IMR-90 (cell line): ENCODE measurements around the gene MAB21L3. TPM values are rescaled to one million over a fixed set of nuclear protein-coding genes. Genes with fewer than 3 reads are reported as not detected.

Experiments used
- ATAC-seq: fragments of 200-7000 bp; cut with Tn5 transposase; 2 replicates; pipeline ENCODE4 v1.9.1; 2020; ENCODE audit warnings: low read depth, mild to moderate bottlenecking, moderate library complexity
- BruUV-seq: library from RNA; stranded (reverse); fragments of 400-500 nt; replicated peaks from 2 replicates; lab custom pipeline; 2021; lab: Mats Ljungman, UMichigan
- CTCF ChIA-PET: fragments of 300-600 bp; formaldehyde crosslinking; extraction: SDS; loops from one replicate; lab custom pipeline; 2021; ENCODE audit warnings: antibody characterized with exemption; lab: Yijun Ruan, JAX
- POLR2A ChIA-PET: fragments of 300-600 bp; sonication (Branson Sonifier 250); formaldehyde crosslinking; loops from one replicate; lab custom pipeline; 2022; ENCODE audit warnings: antibody characterized with exemption; ENCODE audit not compliant: unreplicated experiment; lab: Charles Lee
- DNase-seq: peaks from one replicate; pipeline ENCODE4 v3.0.0; 2013
- H2AFZ ChIP-seq: replicated peaks from 2 replicates; pipeline ENCODE3; 2013; ENCODE audit warnings: low read length, mild to moderate bottlenecking; ENCODE audit not compliant: poor library complexity
- H2AK5ac ChIP-seq: 2 replicates; pipeline ENCODE4 v1.6.1; 2013; ENCODE audit warnings: low read depth, low read length, inconsistent platforms
- H2AK9ac ChIP-seq: replicated peaks from 2 replicates; pipeline ENCODE3; 2013; ENCODE audit warnings: mild to moderate bottlenecking, low read depth, low read length, moderate library complexity; ENCODE audit not compliant: poor library complexity
- H2BK120ac ChIP-seq: 2 replicates; pipeline ENCODE4 v1.6.1; 2013; ENCODE audit warnings: low read depth, low read length, inconsistent platforms
- H2BK15ac ChIP-seq: 3 replicates; pipeline ENCODE4 v1.6.1; 2013; ENCODE audit warnings: low read depth, low read length, inconsistent platforms
- H2BK20ac ChIP-seq: 2 replicates; pipeline ENCODE4 v1.6.1; 2013; ENCODE audit warnings: low read depth, mild to moderate bottlenecking, inconsistent platforms, low read length, moderate library complexity
- H2BK5ac ChIP-seq: 2 replicates; pipeline ENCODE4 v1.6.1; 2013; ENCODE audit warnings: mild to moderate bottlenecking, low read depth, low read length, inconsistent platforms; ENCODE audit not compliant: poor library complexity, severe bottlenecking
- H3K14ac ChIP-seq: replicated peaks from 2 replicates; pipeline ENCODE4 v1.6.1; 2013; ENCODE audit warnings: low read depth, low read length, inconsistent platforms
- H3K18ac ChIP-seq: 2 replicates; pipeline ENCODE4 v1.6.1; 2013; ENCODE audit warnings: low read depth, low read length, control low read depth
- H3K23ac ChIP-seq: 2 replicates; pipeline ENCODE4 v1.6.1; 2013; ENCODE audit warnings: low read depth, low read length, inconsistent platforms
- H3K27ac ChIP-seq: 2 replicates; pipeline ENCODE4 v1.5.1; 2013; ENCODE audit warnings: mild to moderate bottlenecking, control low read depth, low read length; ENCODE audit not compliant: insufficient read depth
- H3K27me3 ChIP-seq: 2 replicates; pipeline ENCODE4 v1.6.1; 2013; ENCODE audit warnings: low read length; ENCODE audit not compliant: control insufficient read depth, insufficient read depth
- H3K36me3 ChIP-seq: 2 replicates; pipeline ENCODE4 v1.6.1; 2013; ENCODE audit warnings: low read length, mixed read lengths; ENCODE audit not compliant: control insufficient read depth, insufficient read depth
- H3K4ac ChIP-seq: 2 replicates; pipeline ENCODE4 v1.6.1; 2013; ENCODE audit warnings: low read depth, low read length, inconsistent platforms
- H3K4me1 ChIP-seq: 2 replicates; pipeline ENCODE4 v1.6.1; 2013; ENCODE audit warnings: low read length, mixed read lengths; ENCODE audit not compliant: control insufficient read depth, insufficient read depth
- H3K4me2 ChIP-seq: 2 replicates; pipeline ENCODE4 v1.6.1; 2013; ENCODE audit warnings: low read depth, mild to moderate bottlenecking, control low read depth, low read length, moderate library complexity
- H3K4me3 ChIP-seq: 2 replicates; pipeline ENCODE4 v1.5.1; 2013; ENCODE audit warnings: low read depth, mild to moderate bottlenecking, control low read depth, low read length, moderate library complexity; ENCODE audit not compliant: insufficient read depth
- H3K56ac ChIP-seq: 2 replicates; pipeline ENCODE4 v1.6.1; 2013; ENCODE audit warnings: low read length, inconsistent platforms; ENCODE audit not compliant: insufficient read depth; ENCODE audit errors: extremely low read depth
- H3K79me1 ChIP-seq, 2 experiments: 2 replicates each; pipeline ENCODE4 v1.6.1; 2013; ENCODE audit warnings: low read length in 2 of 2, inconsistent platforms in 1 of 2, low read depth in 1 of 2
- H3K9ac ChIP-seq: 2 replicates; pipeline ENCODE4 v1.6.1; 2013; ENCODE audit warnings: low read depth, low read length, control low read depth
- H3K9me1 ChIP-seq: 2 replicates; pipeline ENCODE4 v1.6.1; 2013; ENCODE audit warnings: low read length, inconsistent platforms; ENCODE audit not compliant: insufficient read depth
- H3K9me3 ChIP-seq: 2 replicates; pipeline ENCODE4 v1.6.1; 2013; ENCODE audit warnings: low read length; ENCODE audit not compliant: control insufficient read depth, insufficient read depth
- H4K20me1 ChIP-seq: 2 replicates; pipeline ENCODE4 v1.6.1; 2013; ENCODE audit warnings: low read length, inconsistent platforms; ENCODE audit not compliant: insufficient read depth
- H4K5ac ChIP-seq: 2 replicates; pipeline ENCODE4 v1.6.1; 2013; ENCODE audit warnings: mild to moderate bottlenecking, low read depth, low read length, control low read depth
- H4K8ac ChIP-seq, 2 experiments: 2 replicates each; pipeline ENCODE4 v1.6.1; 2013; ENCODE audit warnings: low read depth in 2 of 2, low read length in 2 of 2, control low read depth in 1 of 2, inconsistent platforms in 1 of 2
- H4K91ac ChIP-seq: 2 replicates; pipeline ENCODE4 v1.6.1; 2013; ENCODE audit warnings: low read depth, low read length, inconsistent platforms; ENCODE audit not compliant: insufficient read depth
- BHLHE40 ChIP-seq: fragments of 150-350 bp; IDR thresholded peaks from 2 replicates; pipeline ENCODE4 v1.6.1; 2016; ENCODE audit warnings: mild to moderate bottlenecking, low read depth, low read length
- CEBPB ChIP-seq: IDR thresholded peaks from 2 replicates; pipeline ENCODE4 v1.6.1; 2012; ENCODE audit warnings: low read depth, low read length, improper control_type of control experiment
- CHD1 ChIP-seq: IDR thresholded peaks from 2 replicates; pipeline ENCODE4 v1.6.1; 2012; ENCODE audit warnings: low read depth, low read length, improper control_type of control experiment
- ELK1 ChIP-seq: fragments of 150-350 bp; IDR thresholded peaks from 2 replicates; pipeline ENCODE4 v1.6.1; 2016; ENCODE audit warnings: low read depth, mild to moderate bottlenecking, low read length, moderate library complexity, borderline replicate concordance
- FOS ChIP-seq: fragments of 150-350 bp; IDR thresholded peaks from 2 replicates; pipeline ENCODE4 v1.6.1; 2016; ENCODE audit warnings: low read depth, low read length
- MAFK ChIP-seq: IDR thresholded peaks from 2 replicates; pipeline ENCODE4 v1.6.1; 2012; ENCODE audit warnings: low read depth, low read length, improper control_type of control experiment
- MAZ ChIP-seq: IDR thresholded peaks from 2 replicates; pipeline ENCODE4 v1.6.1; 2012; ENCODE audit warnings: low read depth, mild to moderate bottlenecking, low read length, improper control_type of control experiment, moderate library complexity, borderline replicate concordance
- MXI1 ChIP-seq: IDR thresholded peaks from 2 replicates; pipeline ENCODE4 v1.6.1; 2012; ENCODE audit warnings: low read depth, mild to moderate bottlenecking, low read length, moderate library complexity, borderline replicate concordance
- NFE2L2 ChIP-seq: fragments of 150-350 bp; IDR thresholded peaks from 2 replicates; pipeline ENCODE4 v1.6.1; 2016; ENCODE audit warnings: low read depth, mild to moderate bottlenecking, low read length
- POLR2A ChIP-seq: IDR thresholded peaks from 2 replicates; pipeline ENCODE4 v1.6.1; 2012; ENCODE audit warnings: mild to moderate bottlenecking, low read depth, low read length
- RAD21 ChIP-seq: IDR thresholded peaks from 2 replicates; pipeline ENCODE4 v1.6.1; 2012; ENCODE audit warnings: low read length, improper control_type of control experiment
- RCOR1 ChIP-seq: IDR thresholded peaks from 2 replicates; pipeline ENCODE4 v1.6.1; 2012; ENCODE audit warnings: mild to moderate bottlenecking, low read length, improper control_type of control experiment; ENCODE audit not compliant: insufficient replicate concordance
- RFX5 ChIP-seq: IDR thresholded peaks from 2 replicates; pipeline ENCODE4 v1.8.0; 2012; ENCODE audit warnings: low read depth, mild to moderate bottlenecking, low read length, moderate library complexity
- SMC3 ChIP-seq: fragments of 150-350 bp; IDR thresholded peaks from 2 replicates; pipeline ENCODE4 v1.6.1; 2016; ENCODE audit warnings: low read depth, mild to moderate bottlenecking, antibody characterized with exemption, low read length, moderate library complexity
- WGBS, 2 experiments: methylation state at CpG; one replicate each; pipeline versions ENCODE4 v1.1.5 to v1.1.7; 2013; ENCODE audit warnings: missing lambda C conversion rate in 2 of 2; ENCODE audit not compliant: insufficient read length in 1 of 2; ENCODE audit errors: extremely low coverage in 2 of 2; 5-methylcytosine and 5-hydroxymethylcytosine counted together
- dilution Hi-C: fragments of 300-500 bp; cut with HindIII; formaldehyde crosslinking; loops from one replicate; pipeline ENCODE4 v1.14.3; 2018; ENCODE audit warnings: low sequenced_read_pairs; ENCODE audit not compliant: unreplicated experiment
- in situ Hi-C: fragments of 300-500 bp; cut with MboI; formaldehyde crosslinking; loops from 3 replicates; pipeline ENCODE4 v1.14.3; 2019; ENCODE audit warnings: low sequenced_read_pairs, inconsistent platforms, mixed read lengths
- intact Hi-C: fragments of 100-400 bp; cut with micrococcal nuclease; formaldehyde crosslinking; loops from 2 replicates; pipeline ENCODE4 v1.10.0; 2022
- polyA plus RNA-seq, 3 experiments: library from polyadenylated mRNA; depleted of rRNA; stranded (reverse); fragments of >200 nt; gene quantifications; 2 replicates each; pipeline ENCODE4 v1.2.3, GENCODE V29; 2012; ENCODE audit warnings: low replicate concordance in 1 of 3
- total RNA-seq: library from RNA; depleted of rRNA; stranded (reverse); fragments of >200 nt; gene quantifications from 2 replicates; pipeline ENCODE4 v1.2.3, GENCODE V29; 2012
- TF ChIP-seq, protein P1 (sequence below): fragments of 150-350 bp; IDR thresholded peaks from 2 replicates; pipeline ENCODE4 v1.6.1; 2017; ENCODE audit warnings: mild to moderate bottlenecking, antibody characterized with exemption, low read length, low read depth
- TF ChIP-seq, protein P2 (sequence below): conservative IDR thresholded peaks from 2 replicates; pipeline ENCODE4 v1.5.1; 2012; ENCODE audit warnings: mild to moderate bottlenecking, low read depth, low read length, improper control_type of control experiment

The MAB21L3 gene
- total and polyA plus RNA-seq, 2 of the 4 experiments (the other 2 are of a cell fraction), result not detected

- ATAC-seq (no peak), DNase-seq (no peak)
- intact Hi-C loops (no loop called here), dilution Hi-C loops (no loop called here), in situ Hi-C loops (no loop called here)
- H3K9ac ChIP-seq, result no peak overlapping the region
- no peaks in the 10 kb centered on the region for H3K79me1 ChIP-seq
- H3K9me3 ChIP-seq, result no peaks in the 10 kb centered on the region
- H2AFZ ChIP-seq, result no peak overlapping the region
- no peaks in the 10 kb centered on the region for H3K4me1 ChIP-seq
- no peaks in the 10 kb centered on the region for H4K20me1 ChIP-seq
- no peak overlapping the region for H3K27ac ChIP-seq
- H2BK20ac ChIP-seq, result no peak overlapping the region
- H2BK15ac ChIP-seq, result no peak overlapping the region
- WGBS, 2 experiments, result no CpG with 5 or more reads among the region's 3 CpGs
- no peak overlapping the region for H3K4me2 ChIP-seq
- no peak overlapping the region for H3K23ac ChIP-seq
- H4K5ac ChIP-seq, result no peak overlapping the region
- no peak overlapping the region for H3K56ac ChIP-seq
- no peak overlapping the region for H2AK5ac ChIP-seq
- H3K4me3 ChIP-seq, result no peak overlapping the region
- no peak overlapping the region for H2BK5ac ChIP-seq
- no peaks in the 10 kb centered on the region for H3K36me3 ChIP-seq
- no peak overlapping the region for H4K91ac ChIP-seq
- H3K14ac ChIP-seq, result no peak overlapping the region
- no peak overlapping the region for H3K4ac ChIP-seq
- H2BK120ac ChIP-seq, result no peak overlapping the region
- no peak overlapping the region for H2AK9ac ChIP-seq
- no TSS peak for BruUV-seq
- peaks cover 3% of the 10 kb centered on the region; the same call in 1 of the 2 replicates for H3K27me3 ChIP-seq
- ChIA-PET POLR2A (no interaction called here), CTCF (interaction anchor here (0.6 to 0.8 kb wide), 2 partner anchors 177 to 285 kb away, joined by 3 read pairs; no protein-coding TSS in a partner anchor)
- no peaks in the 10 kb centered on the region for H3K9me1 ChIP-seq
- H4K8ac ChIP-seq, result no peak overlapping the region
- H3K18ac ChIP-seq, result no peak overlapping the region
- no peak for TF ChIP-seq BHLHE40
- no peak for TF ChIP-seq SMC3
- no peak for TF ChIP-seq RCOR1
- TF ChIP-seq, protein P1, sequence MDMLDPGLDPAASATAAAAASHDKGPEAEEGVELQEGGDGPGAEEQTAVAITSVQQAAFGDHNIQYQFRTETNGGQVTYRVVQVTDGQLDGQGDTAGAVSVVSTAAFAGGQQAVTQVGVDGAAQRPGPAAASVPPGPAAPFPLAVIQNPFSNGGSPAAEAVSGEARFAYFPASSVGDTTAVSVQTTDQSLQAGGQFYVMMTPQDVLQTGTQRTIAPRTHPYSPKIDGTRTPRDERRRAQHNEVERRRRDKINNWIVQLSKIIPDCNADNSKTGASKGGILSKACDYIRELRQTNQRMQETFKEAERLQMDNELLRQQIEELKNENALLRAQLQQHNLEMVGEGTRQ, result no peak
- TF ChIP-seq NFE2L2, result no peak
- no peak for TF ChIP-seq CEBPB
- no peak for TF ChIP-seq ELK1
- TF ChIP-seq FOS, result no peak
- no peak for TF ChIP-seq MAZ
- no peak for TF ChIP-seq RAD21
- no peak for TF ChIP-seq MXI1
- TF ChIP-seq POLR2A, result no peak
- no peak for TF ChIP-seq MAFK
- TF ChIP-seq, protein P2, sequence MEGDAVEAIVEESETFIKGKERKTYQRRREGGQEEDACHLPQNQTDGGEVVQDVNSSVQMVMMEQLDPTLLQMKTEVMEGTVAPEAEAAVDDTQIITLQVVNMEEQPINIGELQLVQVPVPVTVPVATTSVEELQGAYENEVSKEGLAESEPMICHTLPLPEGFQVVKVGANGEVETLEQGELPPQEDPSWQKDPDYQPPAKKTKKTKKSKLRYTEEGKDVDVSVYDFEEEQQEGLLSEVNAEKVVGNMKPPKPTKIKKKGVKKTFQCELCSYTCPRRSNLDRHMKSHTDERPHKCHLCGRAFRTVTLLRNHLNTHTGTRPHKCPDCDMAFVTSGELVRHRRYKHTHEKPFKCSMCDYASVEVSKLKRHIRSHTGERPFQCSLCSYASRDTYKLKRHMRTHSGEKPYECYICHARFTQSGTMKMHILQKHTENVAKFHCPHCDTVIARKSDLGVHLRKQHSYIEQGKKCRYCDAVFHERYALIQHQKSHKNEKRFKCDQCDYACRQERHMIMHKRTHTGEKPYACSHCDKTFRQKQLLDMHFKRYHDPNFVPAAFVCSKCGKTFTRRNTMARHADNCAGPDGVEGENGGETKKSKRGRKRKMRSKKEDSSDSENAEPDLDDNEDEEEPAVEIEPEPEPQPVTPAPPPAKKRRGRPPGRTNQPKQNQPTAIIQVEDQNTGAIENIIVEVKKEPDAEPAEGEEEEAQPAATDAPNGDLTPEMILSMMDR, result no peak
- no peak for TF ChIP-seq RFX5
- TF ChIP-seq CHD1, result no peak
These were observed 71.0 kb downstream of the MAB21L3 start for GRCh38 chr1:116182019-116182714.
